Keratinocyte (primary cell): Measurements from ENCODE around the gene DMPK. TPM values are rescaled to one million over a fixed set of nuclear protein-coding genes. Genes with fewer than 3 reads are reported as not detected.
A peak's percentile ranks its signal among the peaks of the same experiment; 100 is the strongest.

Experiments
- DNase-seq: peaks from one replicate; pipeline ENCODE4 v3.0.0-alpha.2; 2011; ENCODE audit warnings: low read depth, missing footprints, low spot score
- FAIRE-seq: peaks from 2 replicates; lab custom pipeline; 2011; peaks lifted over from hg19 to GRCh38; lab: Jason Lieb, UNC
- H2AFZ ChIP-seq: 2 replicates; pipeline ENCODE4 v1.6.0; 2012; ENCODE audit warnings: low read length, control low read depth, inconsistent platforms; ENCODE audit not compliant: control insufficient read depth
- H3K27ac ChIP-seq: 2 replicates; pipeline ENCODE4 v1.5.1; 2011; ENCODE audit warnings: low read length; ENCODE audit not compliant: control insufficient read depth, insufficient read depth
- H3K27me3 ChIP-seq: 3 replicates; pipeline ENCODE4 v1.6.0; 2011; ENCODE audit warnings: low read length; ENCODE audit not compliant: control insufficient read depth, insufficient read depth; ENCODE audit errors: extremely low read depth
- H3K36me3 ChIP-seq, 2 experiments: 2 replicates in 1 of 2; 3 replicates in 1 of 2; pipeline ENCODE4 v1.5.1; 2011; ENCODE audit warnings: low read length in 2 of 2, mild to moderate bottlenecking in 1 of 2; ENCODE audit not compliant: control insufficient read depth in 2 of 2, insufficient read depth in 2 of 2; ENCODE audit errors: extremely low read depth in 1 of 2
- H3K4me1 ChIP-seq: 3 replicates; pipeline ENCODE4 v1.5.1; 2011; ENCODE audit warnings: low read length; ENCODE audit not compliant: control insufficient read depth, insufficient read depth; ENCODE audit errors: extremely low read depth
- H3K4me2 ChIP-seq: 3 replicates; pipeline ENCODE4 v1.6.0; 2011; ENCODE audit warnings: low read depth, low read length; ENCODE audit not compliant: control insufficient read depth, insufficient read depth; ENCODE audit errors: extremely low read depth
- H3K4me3 ChIP-seq, 3 experiments: fragments of 200-600 bp in 1 of 3; sonication (generic) in 1 of 3; 2 replicates in 2 of 3; 3 replicates in 1 of 3; pipeline ENCODE4 v1.5.1; 2011 to 2016; ENCODE audit warnings: low read length in 3 of 3, mild to moderate bottlenecking in 3 of 3, control low read depth in 2 of 3, inconsistent platforms in 1 of 3, low read depth in 1 of 3, mixed read lengths in 1 of 3, mixed run types in 1 of 3, moderate library complexity in 1 of 3; ENCODE audit not compliant: control insufficient read depth in 2 of 3, insufficient read depth in 2 of 3; ENCODE audit errors: extremely low read depth in 1 of 3
- H3K79me2 ChIP-seq: 2 replicates; pipeline ENCODE4 v1.6.0; 2012; ENCODE audit warnings: low read length; ENCODE audit not compliant: control insufficient read depth, insufficient read depth
- H3K9ac ChIP-seq: 3 replicates; pipeline ENCODE4 v1.6.0; 2011; ENCODE audit warnings: low read length; ENCODE audit not compliant: control insufficient read depth, insufficient read depth; ENCODE audit errors: extremely low read depth
- H3K9me1 ChIP-seq: 3 replicates; pipeline ENCODE4 v1.6.0; 2011; ENCODE audit warnings: low read length; ENCODE audit not compliant: control insufficient read depth, insufficient read depth; ENCODE audit errors: extremely low read depth
- H3K9me3 ChIP-seq: 2 replicates; pipeline ENCODE4 v1.5.1; 2012; ENCODE audit warnings: low read depth, low read length; ENCODE audit not compliant: control insufficient read depth
- H4K20me1 ChIP-seq: 3 replicates; pipeline ENCODE4 v1.6.0; 2011; ENCODE audit warnings: low read length; ENCODE audit not compliant: control insufficient read depth, insufficient read depth; ENCODE audit errors: extremely low read depth
- CTCF ChIP-seq, 3 experiments: IDR thresholded peaks in 1 of 3; conservative IDR thresholded peaks in 1 of 3; optimal IDR thresholded peaks in 1 of 3; 2 replicates in 2 of 3; 3 replicates in 1 of 3; pipeline versions ENCODE3 to v1.5.1; 2011; ENCODE audit warnings: low read length in 3 of 3, mild to moderate bottlenecking in 3 of 3, moderate library complexity in 2 of 3, control low read depth in 1 of 3, inconsistent platforms in 1 of 3; ENCODE audit not compliant: insufficient read depth in 2 of 3; ENCODE audit errors: extremely low read depth in 1 of 3
- EZH2 ChIP-seq: IDR thresholded peaks from one replicate; pipeline ENCODE4 v1.6.1; 2012; ENCODE audit warnings: inconsistent platforms, mild to moderate bottlenecking, low read length, moderate library complexity
- dilution Hi-C: fragments of 300-500 bp; cut with MboI; formaldehyde crosslinking; loops from one replicate; pipeline ENCODE4 v1.7.0; 2020; ENCODE audit warnings: low sequenced_read_pairs; ENCODE audit not compliant: extremely low pct_ligation_motif_present
- polyA plus RNA-seq, 5 experiments: library from polyadenylated mRNA; depleted of rRNA in 3 of 5; stranded (reverse) in 3 of 5; stranded (forward) in 1 of 5; unstranded in 1 of 5; fragments of >200 nt; gene quantifications; 1 replicate in 1 of 5; 2 replicates in 3 of 5; 3 replicates in 1 of 5; pipeline versions ENCODE4 v1.2.1 to v1.2.3, GENCODE V29; 2011 to 2012; ENCODE audit warnings: missing spikeins in 2 of 5, low read depth in 1 of 5, low replicate concordance in 1 of 5

Gene DMPK
- polyA plus RNA-seq, 1 donor (not counting 4 experiments of a cell fraction or from before 2014, with no cell fraction given) = 7.0 TPM

- H3K36me3 ChIP-seq = peaks cover 37 to 38% of the 10 kb centered on the region in 2 experiments
Measured at GRCh38 chr19:45824041-45824471, 41.8 kb upstream of the DMPK start.

GRCh38 chr19:45823182-45823581 is 40.9 kb upstream of the DMPK start:
- peaks cover 3% of the 10 kb centered on the region for H3K9me1 ChIP-seq
- no peaks in the 10 kb centered on the region for H3K79me2 ChIP-seq
- no peaks in the 10 kb centered on the region for H3K9me3 ChIP-seq
- no peak overlapping the region for H2AFZ ChIP-seq
- FAIRE-seq = no peak
- no peak for DNase-seq
- H3K4me2 ChIP-seq = no peak overlapping the region
- H3K27ac ChIP-seq = no peak overlapping the region
- peaks cover 28 to 32% of the 10 kb centered on the region in 2 experiments for H3K36me3 ChIP-seq
- H4K20me1 ChIP-seq = no peaks in the 10 kb centered on the region
- H3K4me3 ChIP-seq = no peak overlapping the region
- TF ChIP-seq EZH2 = no peak
- TF ChIP-seq CTCF (optimal IDR thresholded peaks at IDR 0.05 in 1 of 3, IDR thresholded peaks at IDR 0.05 in 1 of 3, conservative IDR thresholded peaks at IDR 0.05 in 1 of 3; ENCODE audit: extremely low read depth in 1 of 3, insufficient read depth in 2 of 3, low read length in 3 of 3) = no peak
- peaks cover 11% of the 10 kb centered on the region for H3K4me1 ChIP-seq
- dilution Hi-C loops = no loop called here
- no peaks in the 10 kb centered on the region for H3K27me3 ChIP-seq
- H3K9ac ChIP-seq = no peak overlapping the region

More at GRCh38 chr19:45824041-45824471, 41.8 kb upstream of the DMPK start:
- H3K4me1 ChIP-seq = peaks cover 11% of the 10 kb centered on the region
- H3K9ac ChIP-seq = no peak overlapping the region
- TF ChIP-seq CTCF (optimal IDR thresholded peaks at IDR 0.05 in 1 of 3, IDR thresholded peaks at IDR 0.05 in 1 of 3, conservative IDR thresholded peaks at IDR 0.05 in 1 of 3; ENCODE audit: extremely low read depth in 1 of 3, insufficient read depth in 2 of 3, low read length in 3 of 3) (no peak), EZH2 (no peak)
- no peaks in the 10 kb centered on the region for H4K20me1 ChIP-seq
- no peak overlapping the region for H2AFZ ChIP-seq
- no peak overlapping the region for H3K4me3 ChIP-seq
- H3K9me1 ChIP-seq = peaks cover 3% of the 10 kb centered on the region
- DNase-seq = peak; percentile 71
- H3K79me2 ChIP-seq = no peaks in the 10 kb centered on the region
- dilution Hi-C loops = no loop called here
- no peak overlapping the region for H3K27ac ChIP-seq
- FAIRE-seq = peak; percentile 5
- no peaks in the 10 kb centered on the region for H3K9me3 ChIP-seq
- H3K27me3 ChIP-seq = no peaks in the 10 kb centered on the region
- H3K4me2 ChIP-seq = no peak overlapping the region
